ENCODE results near the gene OXNAD1.

Gene OXNAD1, protein sequence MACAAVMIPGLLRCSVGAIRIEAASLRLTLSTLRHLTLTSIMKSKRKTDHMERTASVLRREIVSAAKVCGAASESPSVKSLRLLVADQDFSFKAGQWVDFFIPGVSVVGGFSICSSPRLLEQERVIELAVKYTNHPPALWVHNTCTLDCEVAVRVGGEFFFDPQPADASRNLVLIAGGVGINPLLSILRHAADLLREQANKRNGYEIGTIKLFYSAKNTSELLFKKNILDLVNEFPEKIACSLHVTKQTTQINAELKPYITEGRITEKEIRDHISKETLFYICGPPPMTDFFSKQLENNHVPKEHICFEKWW

DNA sequence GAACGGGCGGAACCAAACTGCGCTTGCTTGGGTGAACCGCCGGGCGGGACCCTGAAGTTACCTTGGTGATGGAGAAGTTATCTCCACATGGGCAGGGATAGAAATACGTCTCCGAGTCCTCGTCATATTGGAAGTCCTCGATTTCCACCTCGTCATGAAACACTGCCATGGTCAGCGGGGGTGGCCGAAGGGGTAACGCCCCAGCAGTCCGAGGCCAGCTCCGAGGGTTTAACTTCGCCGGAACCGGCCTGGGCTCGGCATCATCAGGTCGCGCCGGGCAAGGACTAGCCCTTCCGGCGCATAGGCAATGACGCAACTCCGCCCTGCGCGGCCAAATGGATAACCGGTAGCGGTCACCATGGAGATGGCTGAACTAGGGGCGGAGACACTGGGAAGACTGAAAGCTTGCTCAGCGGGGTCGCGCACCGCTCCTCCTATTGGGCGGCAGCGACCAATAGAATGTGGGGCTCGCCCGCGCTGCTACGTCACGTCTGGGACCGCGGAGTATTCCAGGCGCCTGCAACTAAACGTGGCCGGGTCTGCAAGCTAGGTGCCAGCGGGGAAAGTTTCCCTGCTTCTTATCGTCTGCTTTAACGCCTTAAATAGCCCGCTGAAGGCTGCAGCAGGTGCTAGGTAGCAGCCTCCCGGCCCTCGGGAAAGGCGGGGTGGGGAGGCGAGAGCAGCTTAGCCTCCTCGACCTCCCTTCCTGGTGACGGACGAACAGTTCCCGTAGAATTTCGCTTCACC, at the start of gene OXNAD1, which contains the start of gene DPH3:
OXNAD1 (plus strand) TSS at position 505 of the 747 bp plus-strand sequence. CDS start 5,741 bp downstream, outside the sequence.
DPH3 (minus strand) TSS at position 236 of the 747 bp plus-strand sequence; CDS start at position 169, 67 bp downstream.
- TF ChIP-seq, protein P1, sequence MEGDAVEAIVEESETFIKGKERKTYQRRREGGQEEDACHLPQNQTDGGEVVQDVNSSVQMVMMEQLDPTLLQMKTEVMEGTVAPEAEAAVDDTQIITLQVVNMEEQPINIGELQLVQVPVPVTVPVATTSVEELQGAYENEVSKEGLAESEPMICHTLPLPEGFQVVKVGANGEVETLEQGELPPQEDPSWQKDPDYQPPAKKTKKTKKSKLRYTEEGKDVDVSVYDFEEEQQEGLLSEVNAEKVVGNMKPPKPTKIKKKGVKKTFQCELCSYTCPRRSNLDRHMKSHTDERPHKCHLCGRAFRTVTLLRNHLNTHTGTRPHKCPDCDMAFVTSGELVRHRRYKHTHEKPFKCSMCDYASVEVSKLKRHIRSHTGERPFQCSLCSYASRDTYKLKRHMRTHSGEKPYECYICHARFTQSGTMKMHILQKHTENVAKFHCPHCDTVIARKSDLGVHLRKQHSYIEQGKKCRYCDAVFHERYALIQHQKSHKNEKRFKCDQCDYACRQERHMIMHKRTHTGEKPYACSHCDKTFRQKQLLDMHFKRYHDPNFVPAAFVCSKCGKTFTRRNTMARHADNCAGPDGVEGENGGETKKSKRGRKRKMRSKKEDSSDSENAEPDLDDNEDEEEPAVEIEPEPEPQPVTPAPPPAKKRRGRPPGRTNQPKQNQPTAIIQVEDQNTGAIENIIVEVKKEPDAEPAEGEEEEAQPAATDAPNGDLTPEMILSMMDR (IDR thresholded peaks at IDR 0.05), result peak in 1 of 2 experiments; percentile 44
- Histone ChIP-seq H3K4me1 (peaks cover 0 to 54% (median 24%) of the 10 kb centered on the region in 4 donors), H3K4me3 (peak within 1 kb of the TSS; percentile 65 to 81), H3K9me3 (no peaks in the 10 kb centered on the region), H3K27ac (peak within 1 kb of the TSS; percentile 88 to 91), H3K36me3 (peaks cover 1 to 11% (median 9%) of the 10 kb centered on the region in 3 donors), H3K27me3 (no peaks in the 10 kb centered on the region)
- DNase-seq, result peak; percentile 100
- intact Hi-C loops (cut with DNase I; ENCODE audit: low total_unique reads), result no loop called here

DNA sequence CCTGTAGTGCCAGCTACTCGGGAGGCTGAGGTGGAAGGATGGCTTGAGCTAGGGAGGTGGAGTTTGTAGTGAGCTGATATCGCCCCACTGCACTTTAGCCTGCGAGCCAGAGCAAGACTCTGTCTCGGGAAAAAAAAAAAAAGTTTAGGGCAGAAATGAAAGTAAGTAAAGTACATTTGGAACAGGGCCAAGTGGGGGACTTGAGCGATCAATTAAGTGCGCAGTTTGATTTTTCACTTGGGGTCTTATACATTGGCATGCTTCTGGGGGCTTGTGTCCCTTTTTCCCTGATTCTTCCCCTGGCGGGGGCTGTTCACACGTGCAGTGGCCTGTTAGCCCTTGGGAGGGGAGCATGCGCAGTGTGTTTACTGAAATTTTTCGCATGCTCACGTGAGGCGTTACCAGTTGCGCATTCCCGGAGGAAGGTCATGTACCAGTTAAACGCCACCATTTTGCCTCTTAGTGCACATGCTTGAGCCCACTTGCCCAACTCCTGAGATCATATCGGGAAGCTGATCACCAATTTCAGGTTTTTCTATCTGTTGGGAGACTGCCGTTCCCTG, 48.6 kb upstream of the OXNAD1 start:
- no peak overlapping the region for H3K4me3 ChIP-seq
- H3K36me3 ChIP-seq, result peaks cover 35 to 77% (median 56%) of the 10 kb centered on the region in 3 donors
- intact Hi-C loops (cut with DNase I; ENCODE audit: low total_unique reads), result no loop called here
- H3K9me3 ChIP-seq, result no peaks in the 10 kb centered on the region
- DNase-seq, result no peak
- no peaks in the 10 kb centered on the region for H3K27me3 ChIP-seq
- TF ChIP-seq, protein P1 (IDR thresholded peaks at IDR 0.05), result no peak
- H3K27ac ChIP-seq, result no peak overlapping the region
- no peaks in the 10 kb centered on the region for H3K4me1 ChIP-seq

DNA sequence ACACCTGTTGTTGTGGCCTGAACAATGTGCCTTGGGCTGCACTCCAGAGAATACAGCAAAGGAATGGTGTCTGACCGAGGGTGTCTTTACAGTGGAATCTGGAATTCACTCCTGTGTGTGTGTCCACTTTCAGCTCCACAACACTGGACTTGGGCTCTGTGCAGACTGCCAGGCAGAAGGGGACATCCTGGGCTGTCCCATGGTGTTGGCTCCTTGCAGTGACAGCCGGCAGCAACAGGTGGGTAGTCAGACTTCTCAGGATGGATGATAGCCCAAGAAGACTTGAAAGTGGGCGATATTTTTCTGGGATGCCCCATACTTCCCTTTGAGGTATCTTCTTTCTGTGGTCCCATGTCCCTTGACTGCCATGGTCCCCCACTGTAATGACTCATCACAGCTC, 45.2 kb upstream of the OXNAD1 start:
- H3K36me3 ChIP-seq, result peaks cover 37 to 70% (median 49%) of the 10 kb centered on the region in 3 donors
- TF ChIP-seq, protein P1 (IDR thresholded peaks at IDR 0.05), result no peak
- H3K9me3 ChIP-seq, result no peaks in the 10 kb centered on the region

DNA sequence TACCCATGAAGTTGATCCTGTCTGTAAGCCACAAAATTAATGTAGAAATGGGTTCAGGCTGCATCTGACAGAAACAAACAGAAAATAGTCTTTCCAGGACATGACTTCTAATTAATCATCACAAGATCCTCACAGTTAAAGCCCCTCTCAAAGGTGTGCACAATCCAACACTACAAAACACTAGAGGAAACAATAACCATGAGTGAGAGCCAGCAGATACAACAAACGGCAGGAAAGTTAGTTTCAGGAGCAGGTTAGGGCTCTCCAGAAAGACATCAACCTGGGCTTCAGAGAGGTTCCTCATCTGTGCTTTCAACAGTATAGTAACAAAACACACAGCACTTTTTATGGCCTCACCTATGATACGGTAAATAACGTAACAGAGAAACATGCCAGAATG, 43.0 kb upstream of the OXNAD1 start:
- H3K4me3 ChIP-seq, result no peak overlapping the region
- TF ChIP-seq, protein P1 (IDR thresholded peaks at IDR 0.05), result no peak
- no peaks in the 10 kb centered on the region for H3K27me3 ChIP-seq
- no peaks in the 10 kb centered on the region for H3K9me3 ChIP-seq
- no peak for DNase-seq
- no peak overlapping the region for H3K27ac ChIP-seq
- peaks cover 38 to 71% (median 48%) of the 10 kb centered on the region in 3 donors for H3K36me3 ChIP-seq
- no peaks in the 10 kb centered on the region for H3K4me1 ChIP-seq
- intact Hi-C loops (cut with DNase I; ENCODE audit: low total_unique reads), result no loop called here

More for the DNA sequence above, 45.2 kb upstream of the OXNAD1 start:
- H3K4me3 ChIP-seq, result no peak overlapping the region
- intact Hi-C loops (cut with DNase I; ENCODE audit: low total_unique reads), result no loop called here
- no peaks in the 10 kb centered on the region for H3K4me1 ChIP-seq
- no peaks in the 10 kb centered on the region for H3K27me3 ChIP-seq
- H3K27ac ChIP-seq, result no peak overlapping the region
- DNase-seq, result no peak

DNA sequence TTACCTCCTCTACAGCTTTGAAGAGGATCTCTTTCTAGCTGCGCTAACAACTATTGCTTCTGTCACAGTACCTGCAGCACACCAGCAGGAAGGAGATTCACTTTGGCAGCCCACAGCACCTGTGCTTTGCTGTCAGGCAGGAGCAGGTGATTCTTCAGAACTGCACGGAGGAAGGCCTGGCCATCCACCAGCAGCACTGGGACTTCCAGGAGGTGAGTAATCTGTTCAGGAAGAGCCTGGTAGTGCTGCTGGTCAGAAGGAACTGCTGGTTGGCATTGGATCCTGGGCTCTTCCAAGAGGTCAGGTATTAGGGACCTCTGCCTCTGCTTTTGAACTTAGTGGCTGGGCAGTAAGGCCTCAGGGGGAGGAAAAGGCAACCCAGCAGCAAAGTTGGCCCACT, 42.5 kb upstream of the OXNAD1 start:
- intact Hi-C loops (cut with DNase I; ENCODE audit: low total_unique reads), result no loop called here
- H3K36me3 ChIP-seq, result peaks cover 41 to 70% (median 48%) of the 10 kb centered on the region in 3 donors
- no peaks in the 10 kb centered on the region for H3K4me1 ChIP-seq
- no peaks in the 10 kb centered on the region for H3K27me3 ChIP-seq
- TF ChIP-seq, protein P1 (IDR thresholded peaks at IDR 0.05), result no peak
- H3K27ac ChIP-seq, result no peak overlapping the region
- H3K4me3 ChIP-seq, result no peak overlapping the region
- no peaks in the 10 kb centered on the region for H3K9me3 ChIP-seq
- DNase-seq, result no peak

All from tibial artery (tissue), 4 donors.